HG02571 (cell line): ENCODE data around the gene CDS2.

Experiments used
- ATAC-seq: cut with Tn5 transposase; IDR thresholded peaks from one replicate; pipeline ENCODE4 v1.9.1; 2021; ENCODE audit warnings: mild to moderate bottlenecking, moderate library complexity; ENCODE audit not compliant: unreplicated experiment

The CDS2 gene

DNA sequence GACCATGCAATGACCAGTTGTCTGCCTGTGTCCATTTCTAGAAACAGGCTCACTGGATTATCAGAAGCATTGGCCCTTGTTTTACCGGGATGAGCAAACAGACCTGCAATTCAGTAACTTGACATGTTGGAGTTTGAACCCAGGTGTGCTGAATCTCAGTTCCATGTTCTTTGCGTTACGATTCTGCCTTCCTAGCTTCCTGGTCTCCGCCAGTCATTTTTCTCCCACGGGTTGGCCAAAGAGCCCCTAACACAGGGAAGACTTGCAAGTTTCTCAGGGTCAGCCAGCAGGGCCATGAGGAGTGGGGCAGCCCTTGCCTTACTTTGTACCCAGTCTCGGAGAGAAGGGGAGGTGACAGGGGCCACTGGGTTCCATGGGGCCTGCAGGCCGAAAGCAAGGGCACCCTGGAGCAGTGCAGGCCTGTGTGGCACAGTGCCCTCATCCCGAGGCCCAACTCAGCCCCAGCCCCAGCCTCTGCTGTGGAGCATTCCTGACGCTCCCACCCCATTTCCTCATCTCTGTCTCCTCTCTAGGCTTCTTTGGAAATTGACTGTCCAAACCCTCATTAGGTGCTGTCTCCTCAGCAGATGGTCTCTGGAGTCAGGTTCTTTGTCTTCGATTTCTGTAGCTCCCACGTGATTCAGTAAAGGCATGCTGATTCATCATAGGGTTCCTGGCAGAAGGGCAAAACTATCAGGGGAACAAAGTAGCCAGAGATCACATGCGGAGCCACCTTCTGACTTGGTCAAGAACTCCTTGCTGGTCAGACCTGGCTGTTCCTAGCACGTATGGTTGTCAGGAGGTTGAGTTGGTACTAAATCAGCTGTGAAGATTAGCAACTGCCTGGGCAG is 23.6 kb downstream of the CDS2 start:
- ATAC-seq = no peak

DNA sequence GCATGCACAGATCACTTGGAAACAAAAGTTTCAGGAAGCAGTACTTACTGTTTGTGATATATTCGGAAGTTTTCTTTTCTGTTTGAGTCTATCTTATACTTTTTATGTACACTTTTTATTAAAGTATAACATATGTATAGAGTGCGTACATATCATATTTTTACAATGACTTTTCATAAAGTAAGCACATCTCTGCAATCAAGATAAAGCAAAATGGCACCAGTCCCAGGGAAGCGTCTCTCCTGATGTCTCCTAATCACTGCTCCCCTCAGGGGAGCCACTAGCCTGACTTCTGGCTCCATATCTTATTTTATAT is 26.3 kb downstream of the CDS2 start:
- ATAC-seq = no peak

DNA sequence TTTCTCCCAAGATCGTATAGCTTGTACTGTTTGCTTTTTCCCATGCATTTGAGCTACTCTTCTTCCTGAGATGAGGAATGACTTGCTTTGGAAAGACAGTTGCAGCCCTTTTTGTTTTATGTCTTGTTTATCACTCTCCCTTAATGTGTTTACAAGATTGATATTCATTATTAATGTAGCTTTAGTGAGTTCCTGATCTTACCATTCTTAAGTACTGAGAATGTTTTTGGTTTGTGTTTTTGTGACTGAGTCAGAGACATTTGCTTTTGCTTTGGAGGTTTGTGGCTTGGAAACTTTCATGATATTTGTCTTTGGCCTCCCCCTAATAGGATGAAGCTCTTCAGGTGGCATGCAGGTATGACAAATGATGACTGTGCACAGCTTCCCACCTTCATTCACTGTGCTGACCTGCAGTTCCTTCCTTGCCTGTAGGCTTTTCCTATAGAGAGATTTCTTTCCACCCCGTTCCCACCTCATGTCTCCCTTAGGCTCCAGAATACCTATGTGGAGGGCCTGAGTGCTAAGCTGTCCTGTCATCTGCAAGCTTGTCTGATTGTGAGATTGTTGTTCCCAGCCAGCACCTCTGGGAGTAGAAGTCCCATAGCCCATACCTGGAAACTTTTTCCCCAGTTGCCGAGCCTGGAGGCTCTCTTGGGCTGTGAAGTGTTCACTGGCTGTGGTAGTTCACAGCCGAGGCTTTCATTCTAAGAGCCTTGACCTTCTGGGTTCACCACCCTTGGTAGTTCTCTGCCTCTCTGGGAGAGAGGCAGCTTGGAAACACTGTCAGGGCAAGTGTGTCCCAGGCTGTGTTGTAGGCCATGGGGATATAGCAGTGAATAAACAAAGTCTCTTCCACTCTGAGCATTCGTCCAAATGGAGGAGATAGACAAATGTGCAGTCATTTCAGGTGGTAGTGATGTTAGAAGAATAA is 27.1 kb downstream of the CDS2 start:
- ATAC-seq = no peak

DNA sequence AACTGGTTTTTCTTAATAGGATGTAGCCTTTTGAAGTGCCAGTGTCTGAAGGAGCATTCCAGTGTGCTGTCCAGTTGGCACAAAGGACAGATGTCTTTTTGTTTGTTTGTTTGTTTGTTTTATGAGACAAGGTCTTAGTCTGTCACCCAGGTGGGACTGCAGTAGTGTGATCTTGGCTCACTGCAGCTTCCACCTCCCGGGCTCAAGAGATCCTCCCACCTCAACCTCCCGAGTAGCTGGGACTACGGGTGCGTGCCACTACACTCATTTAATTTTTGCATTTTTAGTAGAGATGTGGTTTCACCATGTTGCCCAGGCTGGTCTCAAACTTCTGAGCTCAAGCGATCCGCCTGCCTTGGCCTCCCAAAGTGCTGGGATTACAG is 27.7 kb downstream of the CDS2 start:
- no peak for ATAC-seq

DNA sequence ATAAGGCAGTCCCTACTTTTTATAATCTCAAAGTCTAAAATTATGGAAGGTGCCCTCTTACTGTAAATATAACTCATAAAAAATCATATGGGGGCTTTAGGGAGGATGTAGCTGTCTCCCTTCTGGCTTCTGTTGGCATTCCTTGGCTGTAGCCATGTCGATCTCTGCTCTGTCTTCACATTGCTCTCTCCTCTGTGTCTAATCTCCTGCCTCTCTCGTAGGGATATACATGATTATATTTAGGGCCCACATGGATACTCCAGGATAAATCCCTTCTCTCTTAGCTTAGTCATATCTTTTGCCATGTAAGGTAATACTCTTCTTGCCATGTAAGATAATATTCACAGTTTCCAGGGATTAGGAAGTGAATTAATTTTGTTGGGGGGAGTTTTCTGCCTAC is 28.6 kb downstream of the CDS2 start:
- ATAC-seq = no peak

DNA sequence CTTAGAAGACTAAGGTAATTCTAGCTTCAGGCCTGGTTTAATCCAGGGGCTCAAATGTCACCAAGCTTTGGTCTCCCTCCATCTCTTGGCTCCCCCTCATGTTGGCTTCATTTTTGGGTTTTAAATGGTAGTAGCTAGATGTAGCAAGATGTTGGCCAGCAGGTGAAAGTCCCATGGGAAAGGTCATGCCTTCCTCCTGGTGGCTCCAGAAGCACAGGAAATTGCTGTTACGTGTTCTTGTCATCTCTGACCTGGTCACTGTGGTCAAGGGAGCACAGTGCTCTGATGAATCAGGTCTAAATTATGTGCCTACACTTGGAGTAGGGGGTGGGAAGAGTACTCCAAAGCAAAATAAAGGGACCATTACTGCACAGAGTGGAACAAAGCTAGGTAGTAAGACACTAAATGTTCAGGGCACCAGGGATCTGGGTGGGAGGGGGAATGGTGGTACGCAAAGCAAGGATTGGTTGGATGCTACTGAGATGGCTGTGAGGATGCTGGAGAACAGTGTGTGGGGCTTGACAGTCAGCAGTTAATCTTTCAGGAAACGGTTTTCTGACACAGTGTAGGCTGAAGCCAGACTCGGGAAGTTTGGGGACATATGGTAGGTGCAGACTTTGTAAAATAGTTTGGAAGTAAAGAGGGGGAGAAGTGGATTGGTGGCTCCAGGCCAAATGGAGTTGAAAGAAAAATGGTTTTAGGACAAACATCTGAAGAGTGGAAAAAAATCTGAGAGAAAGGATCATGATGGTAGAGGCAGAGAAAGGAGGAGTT is 30.1 kb downstream of the CDS2 start:
- no peak for ATAC-seq

DNA sequence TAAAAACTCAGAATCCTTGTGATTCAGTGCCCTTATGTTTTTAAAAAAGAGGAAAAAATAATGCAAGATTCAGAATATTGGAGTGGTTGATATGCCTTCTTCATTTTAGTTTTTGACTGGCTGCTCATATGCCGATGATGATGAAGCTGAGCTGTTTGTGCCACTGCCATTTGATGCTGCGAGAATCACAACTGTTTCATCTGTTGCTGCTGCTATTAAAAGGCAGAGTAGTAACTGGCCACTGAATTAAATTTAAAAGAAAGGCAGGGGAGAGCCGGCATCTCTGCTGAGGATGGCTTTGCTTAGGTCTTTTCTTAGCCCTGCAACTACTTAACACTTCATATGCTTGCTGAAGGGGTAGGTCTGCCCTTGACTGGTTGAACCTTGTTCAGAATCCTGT is 33.1 kb downstream of the CDS2 start:
- no peak for ATAC-seq

DNA sequence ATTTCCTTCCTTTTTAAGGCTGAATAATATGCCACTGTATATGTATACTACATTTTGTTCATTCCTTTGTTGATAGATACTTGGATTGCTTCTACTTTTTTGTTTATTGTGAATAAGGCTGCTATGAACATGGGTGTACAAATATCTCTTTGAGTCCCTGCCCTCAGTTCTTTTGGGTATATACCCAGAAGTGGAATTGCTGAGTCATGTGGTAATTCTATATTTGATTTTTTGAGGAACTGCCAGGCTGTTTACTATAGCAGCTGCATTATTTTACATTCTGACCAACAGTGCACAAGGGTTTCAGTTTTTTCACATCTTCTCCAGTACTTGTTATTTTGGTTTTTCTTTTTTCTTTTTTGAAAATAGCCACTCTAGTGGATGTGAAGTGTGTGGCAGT is 34.1 kb downstream of the CDS2 start:
- ATAC-seq = no peak

DNA sequence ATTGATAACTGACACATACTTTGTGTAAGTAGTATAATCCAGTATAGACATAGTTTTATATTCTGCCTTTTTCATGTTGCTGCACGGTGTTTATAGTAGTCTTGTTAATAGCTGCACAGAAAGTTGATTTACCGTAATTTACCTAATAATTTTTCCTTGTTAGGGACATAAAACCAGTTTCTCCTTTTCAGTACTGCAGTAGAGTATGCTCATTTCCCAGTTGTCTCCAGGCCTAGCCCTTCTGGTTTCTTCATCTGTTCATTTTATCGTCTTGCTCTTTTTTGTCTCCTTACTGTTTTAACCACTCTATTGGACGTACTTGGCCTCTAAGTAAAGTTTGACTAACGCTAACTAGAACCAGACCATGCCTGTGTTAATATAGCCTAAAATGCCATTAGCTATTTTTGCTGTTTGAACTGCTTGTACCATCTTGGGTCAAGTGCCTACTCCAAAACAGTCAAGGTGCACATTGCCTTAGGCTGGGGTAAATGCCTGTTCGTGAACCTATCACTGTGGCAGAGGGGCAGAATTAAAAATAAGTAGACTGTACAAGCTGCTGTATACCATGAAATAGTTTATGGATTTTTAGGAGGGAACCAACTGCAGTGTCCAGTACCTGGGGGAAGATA is 34.8 kb downstream of the CDS2 start:
- no peak for ATAC-seq

DNA sequence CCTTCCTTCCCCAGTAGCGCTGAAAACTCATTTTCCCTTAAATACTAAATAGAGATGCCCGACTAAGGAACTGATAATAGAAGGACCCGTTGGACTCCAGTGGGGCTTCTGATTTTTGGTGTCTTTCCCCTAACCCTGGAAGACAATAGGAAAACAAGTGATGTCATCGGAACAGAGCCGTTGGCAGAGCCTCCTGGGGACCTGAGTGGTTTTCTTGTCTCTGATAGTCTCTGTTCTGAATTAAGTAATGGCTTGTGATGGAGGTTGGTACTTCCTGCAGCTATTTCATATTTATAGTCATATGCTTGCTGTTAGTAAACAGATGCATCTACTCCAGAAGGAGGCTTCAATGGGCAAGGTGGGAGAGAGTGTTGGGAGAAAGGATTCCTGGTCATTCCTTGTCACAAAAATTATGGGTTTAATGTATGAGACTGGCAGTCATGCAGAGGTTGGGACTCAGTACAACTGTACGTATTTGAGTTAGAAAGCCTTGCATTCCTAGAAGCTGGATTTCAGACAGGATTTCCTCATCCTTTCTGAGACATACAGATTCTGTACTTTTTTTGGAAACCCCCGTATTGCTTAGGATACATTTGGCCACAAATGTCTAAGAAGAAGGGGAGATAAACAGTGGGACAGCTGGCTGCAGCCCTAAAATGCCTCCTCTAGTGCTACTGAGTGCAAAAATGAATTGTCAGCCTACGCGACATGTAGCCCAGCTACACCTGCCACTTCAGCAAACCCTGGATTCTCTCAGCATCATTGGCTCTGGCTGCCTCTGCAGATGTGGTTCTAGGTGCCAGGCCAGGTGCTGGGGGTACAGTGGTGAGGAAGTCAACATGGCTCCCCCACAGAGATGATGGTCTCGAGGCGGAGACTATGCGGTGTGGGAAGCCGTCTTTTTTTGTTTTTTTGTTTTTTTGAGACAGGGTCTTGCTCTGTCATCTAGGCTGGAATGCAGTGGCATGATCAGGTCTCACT is 38.1 kb downstream of the CDS2 start:
- ATAC-seq = no peak

DNA sequence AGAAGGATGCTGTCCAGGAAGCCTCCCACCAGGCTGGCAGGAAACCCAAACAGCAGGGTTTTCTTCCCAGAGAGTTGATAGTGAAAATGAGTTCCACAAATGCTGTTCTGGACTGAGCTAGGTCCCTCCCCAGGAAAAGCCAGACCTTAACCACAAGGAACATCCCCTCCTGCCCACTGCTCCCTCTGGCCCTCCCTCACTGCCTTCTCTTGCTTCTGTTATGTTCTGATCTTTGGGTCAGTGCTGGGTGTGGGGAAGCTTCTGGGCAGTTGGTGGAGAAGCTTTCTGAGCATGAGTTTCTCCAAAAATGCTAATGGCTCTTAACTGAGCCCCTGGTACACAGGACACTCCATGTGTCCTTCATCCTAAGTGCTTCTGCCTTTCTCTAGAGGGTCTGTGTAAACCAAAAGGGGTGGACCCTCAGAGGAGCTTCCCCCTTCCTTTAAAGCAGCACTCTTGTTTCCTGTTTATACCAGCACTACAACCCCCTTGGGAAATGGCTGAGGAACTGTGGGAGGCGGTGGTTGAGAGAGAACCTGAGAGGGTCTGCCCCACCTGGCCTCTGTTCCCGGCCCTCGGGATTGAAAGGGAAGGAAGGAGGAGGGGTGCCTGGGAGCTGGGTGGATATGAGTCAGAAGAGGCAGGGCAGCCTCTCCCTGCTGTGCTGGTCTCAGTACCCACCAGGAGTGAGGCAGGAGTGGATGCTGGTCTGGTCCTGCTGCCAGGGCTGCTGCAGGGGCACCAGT is 42.0 kb downstream of the CDS2 start:
- no peak for ATAC-seq

DNA sequence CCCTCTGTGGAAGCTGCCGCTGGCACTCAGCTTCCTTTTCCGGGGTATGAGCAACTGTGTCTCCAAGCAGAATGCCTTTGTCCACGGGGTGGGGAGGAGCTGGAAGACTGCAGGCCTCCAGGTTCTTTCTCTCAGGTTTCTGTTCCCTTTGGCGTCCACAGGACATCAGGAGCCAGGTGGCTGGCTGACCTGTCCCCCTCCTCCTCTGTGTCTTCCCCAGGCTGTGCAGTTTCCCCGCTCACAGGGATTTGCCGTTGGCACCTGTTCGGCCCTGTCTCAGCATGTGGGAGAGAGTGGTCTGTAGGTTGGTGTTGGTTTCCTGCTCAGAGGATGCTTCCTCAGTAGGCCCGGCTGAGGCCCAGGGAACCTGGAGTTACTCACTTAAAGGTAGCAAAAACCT is 43.5 kb downstream of the CDS2 start:
- ATAC-seq = no peak

DNA sequence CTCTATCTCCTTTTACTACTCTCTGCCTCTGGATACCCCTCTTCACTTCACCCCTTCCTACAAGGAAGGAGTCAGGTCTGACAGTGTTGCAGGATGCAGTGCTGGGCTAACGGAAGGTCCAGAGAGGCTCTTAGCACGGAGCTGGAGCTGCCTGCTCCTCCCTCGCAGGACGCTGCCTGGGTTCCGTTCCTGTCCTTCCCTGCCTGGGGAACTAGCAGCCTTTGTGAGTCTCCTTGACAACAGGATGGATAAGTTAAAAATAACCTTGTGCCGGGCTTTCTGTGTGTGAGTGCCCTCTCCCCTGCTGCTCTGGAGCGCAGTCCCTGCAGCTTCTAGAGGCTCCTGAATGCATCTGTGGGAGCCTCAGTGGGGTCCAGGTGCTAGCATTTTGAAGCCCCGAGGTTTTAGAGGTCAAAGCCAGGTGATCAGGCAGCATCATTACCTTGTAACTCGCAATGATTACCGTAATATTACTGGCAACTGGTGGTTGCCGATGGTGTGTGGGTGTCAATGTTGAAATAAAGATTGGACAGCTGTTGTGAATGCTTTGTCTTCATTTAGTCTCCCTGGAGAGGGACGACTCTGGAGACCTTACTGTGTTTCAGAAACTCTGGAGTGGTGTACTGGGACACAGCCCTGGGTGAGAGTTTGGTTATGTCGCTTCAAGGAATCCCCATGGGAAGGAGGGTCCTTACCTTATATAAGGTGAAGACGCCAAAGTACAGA is 44.4 kb downstream of the CDS2 start:
- ATAC-seq = no peak

DNA sequence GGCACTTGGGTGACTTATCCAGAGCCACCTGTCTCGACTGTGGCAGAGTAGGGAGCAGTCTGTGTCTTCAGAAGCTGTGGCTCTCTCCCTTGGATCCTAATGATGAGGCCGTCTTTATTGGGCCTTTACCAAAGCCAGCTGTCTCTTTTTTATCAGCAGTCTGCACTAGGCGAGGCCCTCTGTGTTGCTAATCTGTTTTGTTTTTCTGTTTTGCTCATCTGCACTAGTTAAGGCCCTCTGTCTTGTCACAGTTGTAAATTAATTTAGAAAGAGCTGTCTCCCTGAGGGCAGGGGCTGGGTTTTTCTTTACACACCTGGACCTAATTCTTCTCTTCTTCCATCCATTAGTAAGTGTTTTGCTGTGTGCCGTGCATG is 45.0 kb downstream of the CDS2 start:
- no peak for ATAC-seq

DNA sequence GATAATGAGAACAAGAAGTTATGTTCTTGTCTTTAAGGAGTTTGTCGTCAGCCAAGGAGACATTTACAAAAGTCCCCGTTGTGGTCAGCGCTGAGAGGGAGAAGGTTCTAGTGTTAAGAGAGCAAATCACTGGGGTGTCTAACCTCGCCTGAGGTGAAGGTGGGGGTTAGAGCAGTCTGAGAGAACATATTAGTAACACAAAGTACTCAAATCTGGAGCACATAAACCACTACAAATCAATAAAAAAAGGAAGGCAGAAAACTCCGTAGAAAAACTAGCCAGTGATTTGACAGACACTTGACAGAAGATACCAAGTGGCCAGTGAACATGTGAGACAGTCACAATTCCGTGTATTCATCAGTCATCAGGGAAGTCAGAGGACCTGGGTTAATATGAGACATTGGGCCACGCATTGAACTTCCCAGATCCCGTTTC is 45.4 kb downstream of the CDS2 start:
- ATAC-seq = no peak

DNA sequence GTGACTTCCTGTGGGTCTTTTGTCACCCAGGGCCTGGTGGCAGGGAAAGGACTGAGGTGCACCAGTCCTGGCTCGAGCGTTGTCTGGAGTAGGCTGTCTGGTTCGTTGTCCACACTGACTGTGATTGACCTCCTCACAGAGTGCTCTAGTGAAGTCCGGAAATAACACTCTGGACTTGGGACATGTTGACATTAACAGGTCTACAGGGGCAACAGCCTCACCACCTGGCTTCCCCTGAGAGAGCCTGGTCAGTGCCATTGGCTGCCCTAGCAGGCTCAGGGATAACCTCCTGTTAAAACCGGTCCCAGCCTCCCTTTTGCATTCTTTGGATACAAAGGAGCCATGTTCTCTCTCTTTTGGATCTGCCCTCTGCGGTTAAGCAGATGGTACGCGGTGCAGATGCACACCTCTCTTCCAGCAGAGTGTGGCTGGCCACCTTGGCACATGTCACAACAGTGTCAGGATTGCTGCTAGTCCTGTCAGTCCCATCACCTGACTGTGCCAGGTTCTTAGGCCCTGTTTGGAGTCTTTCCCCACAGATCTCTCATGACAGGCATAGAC is 46.2 kb downstream of the CDS2 start:
- ATAC-seq = no peak

DNA sequence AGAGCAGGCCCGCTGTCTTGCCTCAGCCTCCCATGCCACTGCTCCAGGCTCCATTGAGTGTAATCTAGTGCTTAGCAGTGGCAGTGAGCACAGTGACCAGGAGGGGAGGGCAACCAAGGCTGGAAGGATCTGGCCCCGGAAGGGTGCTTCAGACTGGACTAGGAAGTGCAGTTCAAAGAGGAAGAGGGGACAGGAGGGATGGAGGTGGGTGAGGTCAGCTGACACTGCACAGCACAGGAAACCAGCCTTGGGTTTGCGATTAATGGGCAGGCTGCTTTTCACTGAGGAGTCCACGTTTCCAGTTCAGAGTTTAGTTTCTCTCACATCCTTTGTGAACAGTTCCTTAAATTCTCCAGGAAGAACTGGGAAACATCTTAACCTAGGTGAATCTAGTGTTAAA is 46.9 kb downstream of the CDS2 start:
- no peak for ATAC-seq

DNA sequence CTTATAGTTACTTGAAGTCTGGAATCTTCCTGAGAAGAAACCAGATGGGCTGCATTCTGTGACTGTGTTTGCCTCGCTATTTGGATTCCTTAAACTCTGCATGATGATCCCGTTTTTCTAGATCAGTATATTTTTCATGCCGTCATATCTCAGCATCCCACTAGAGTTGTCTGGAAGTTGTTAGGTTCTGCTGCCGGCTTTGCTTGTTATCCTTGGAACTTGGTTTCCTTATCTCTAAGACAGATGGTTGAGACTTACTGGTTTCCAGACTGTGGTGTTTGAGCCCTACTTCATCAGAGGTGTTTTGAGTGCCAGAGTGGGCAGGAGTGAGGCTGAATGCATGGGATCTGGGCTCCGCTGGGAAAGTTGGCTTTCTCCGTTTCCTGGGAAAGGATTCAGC is 50.3 kb downstream of the CDS2 start:
- ATAC-seq = no peak
